ENCODE data around the gene SEL1L3. TPM values are rescaled to one million over a fixed set of nuclear protein-coding genes. Genes with fewer than 3 reads are reported as not detected.
A peak's percentile ranks its signal among the peaks of the same experiment; 100 is the strongest.

Gene SEL1L3
- total RNA-seq, 1 donor from 2014 or later: 24.9 TPM

DNA sequence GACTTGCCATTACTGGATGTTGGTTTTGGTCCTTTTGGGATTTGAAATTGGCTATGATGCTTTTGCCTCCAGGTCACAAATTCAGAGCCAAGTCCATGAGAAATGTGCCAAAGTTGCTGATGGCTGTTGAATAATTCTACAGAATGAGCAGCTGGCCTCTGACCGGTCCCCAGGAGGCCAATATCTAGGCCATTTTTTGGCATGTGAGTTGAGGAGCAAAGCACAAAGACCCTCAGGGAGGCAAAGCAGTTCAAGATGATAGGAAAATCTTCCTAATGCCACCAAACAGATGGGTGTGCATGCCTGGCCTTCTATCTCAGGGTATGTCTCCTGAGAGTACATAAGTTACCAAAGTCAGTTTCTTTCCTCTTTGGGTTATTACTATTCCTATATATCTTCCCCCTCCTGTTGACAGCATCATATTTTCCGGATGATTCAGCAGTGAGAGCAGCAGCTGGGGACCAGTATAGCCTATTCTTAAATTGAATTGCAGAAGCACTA is 44.4 kb downstream of the SEL1L3 start:
- no peak overlapping the region for H3K4me3 ChIP-seq (ENCODE audit: insufficient read depth, low read depth, low read length)
- no peak overlapping the region for H3K4me2 ChIP-seq (ENCODE audit: low read length)
- H2AFZ ChIP-seq (ENCODE audit: low read depth, low read length): no peak overlapping the region
- FAIRE-seq (peak; percentile 65), DNase-seq (ENCODE audit: low read depth) (peak; percentile 28)
- peaks cover 44% of the 10 kb centered on the region for H3K4me1 ChIP-seq (ENCODE audit: insufficient read depth, low read length)
- Mint-ChIP-seq H3K4me1 (ENCODE audit: low read depth, unreplicated experiment) (peaks cover 40% of the 10 kb centered on the region), H3K27me3 (ENCODE audit: low read depth, unreplicated experiment) (no peaks in the 10 kb centered on the region), H3K27ac (ENCODE audit: unreplicated experiment) (no peak overlapping the region), H3K9me3 (ENCODE audit: unreplicated experiment) (no peaks in the 10 kb centered on the region), H3K4me3 (ENCODE audit: unreplicated experiment) (no peak overlapping the region), H3K36me3 (ENCODE audit: low read depth, unreplicated experiment) (peaks cover 13% of the 10 kb centered on the region)
- H3K36me3 ChIP-seq (ENCODE audit: insufficient read depth, low read length): no peaks in the 10 kb centered on the region
- H3K9ac ChIP-seq (ENCODE audit: low read length): no peak overlapping the region
- no peaks in the 10 kb centered on the region for H3K9me3 ChIP-seq (ENCODE audit: insufficient read depth, low read depth, low read length)
- no peaks in the 10 kb centered on the region for H3K27me3 ChIP-seq (ENCODE audit: insufficient read depth, low read length)
- H3K27ac ChIP-seq (ENCODE audit: low read depth, low read length): peak overlapping the region; percentile 88
- TF ChIP-seq EZH2 (IDR thresholded peaks at IDR 0.05; ENCODE audit: insufficient read depth, low read length) (no peak), CTCF (IDR thresholded peaks at IDR 0.05; ENCODE audit: insufficient read depth, low read depth, low read length) (no peak)
- H3K79me2 ChIP-seq (ENCODE audit: insufficient read depth, low read length): no peaks in the 10 kb centered on the region
- no peaks in the 10 kb centered on the region for H4K20me1 ChIP-seq (ENCODE audit: insufficient read depth, low read length)

- Histone ChIP-seq H3K27ac (ENCODE audit: low read depth, low read length) (peak overlapping the region; percentile 88), H3K4me1 (ENCODE audit: insufficient read depth, low read length) (peaks cover 51% of the 10 kb centered on the region), H3K9ac (ENCODE audit: low read length) (peak overlapping the region; percentile 61), H3K4me3 (ENCODE audit: insufficient read depth, low read depth, low read length) (no peak overlapping the region), H3K27me3 (ENCODE audit: insufficient read depth, low read length) (no peaks in the 10 kb centered on the region), H4K20me1 (ENCODE audit: insufficient read depth, low read length) (no peaks in the 10 kb centered on the region), H3K79me2 (ENCODE audit: insufficient read depth, low read length) (no peaks in the 10 kb centered on the region), H2AFZ (ENCODE audit: low read depth, low read length) (peak overlapping the region; percentile 21), H3K36me3 (ENCODE audit: insufficient read depth, low read length) (no peaks in the 10 kb centered on the region), H3K4me2 (ENCODE audit: low read length) (peak overlapping the region; percentile 76), H3K9me3 (ENCODE audit: insufficient read depth, low read depth, low read length) (no peaks in the 10 kb centered on the region)
- Mint-ChIP-seq H3K36me3 (ENCODE audit: low read depth, unreplicated experiment) (peaks cover 10% of the 10 kb centered on the region), H3K27me3 (ENCODE audit: low read depth, unreplicated experiment) (no peaks in the 10 kb centered on the region), H3K9me3 (ENCODE audit: unreplicated experiment) (no peaks in the 10 kb centered on the region), H3K4me1 (ENCODE audit: low read depth, unreplicated experiment) (peaks cover 48% of the 10 kb centered on the region), H3K27ac (ENCODE audit: unreplicated experiment) (peak overlapping the region; percentile 88), H3K4me3 (ENCODE audit: unreplicated experiment) (no peak overlapping the region)
- peak; percentile 90 for DNase-seq (ENCODE audit: low read depth)
- FAIRE-seq: peak; percentile 96
- TF ChIP-seq EZH2 (IDR thresholded peaks at IDR 0.05; ENCODE audit: insufficient read depth, low read length): no peak
These were observed 45.6 kb downstream of the SEL1L3 start for GRCh38 chr4:25817059-25817681.

DNA sequence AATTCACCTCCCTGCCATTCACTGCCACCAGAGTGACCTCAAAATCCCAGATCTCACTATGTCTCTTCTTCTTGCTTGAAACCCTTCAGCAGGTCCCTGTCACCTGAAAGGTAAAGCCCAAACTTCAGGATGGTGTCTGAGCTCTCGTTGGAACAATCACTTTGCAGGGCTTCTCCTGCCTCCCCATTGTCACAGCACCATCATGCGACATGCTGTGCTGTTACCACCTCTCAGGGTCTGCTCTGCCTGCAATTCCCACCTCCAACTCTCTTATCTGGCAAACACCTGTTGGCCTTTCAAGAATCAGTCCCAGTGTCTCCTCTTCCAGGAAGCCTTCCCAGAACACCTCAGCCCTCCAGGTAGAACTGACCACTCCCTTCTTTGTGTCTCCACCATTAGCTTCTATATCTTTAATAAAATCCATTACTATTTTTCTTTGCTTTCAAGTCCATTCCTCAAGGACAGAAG is 46.2 kb downstream of the SEL1L3 start:
- no peaks in the 10 kb centered on the region for H3K27me3 ChIP-seq (ENCODE audit: insufficient read depth, low read length)
- Mint-ChIP-seq H3K27me3 (ENCODE audit: low read depth, unreplicated experiment) (no peaks in the 10 kb centered on the region), H3K4me1 (ENCODE audit: low read depth, unreplicated experiment) (peaks cover 53% of the 10 kb centered on the region), H3K27ac (ENCODE audit: unreplicated experiment) (peak overlapping the region; percentile 23), H3K4me3 (ENCODE audit: unreplicated experiment) (no peak overlapping the region), H3K36me3 (ENCODE audit: low read depth, unreplicated experiment) (peaks cover 11% of the 10 kb centered on the region), H3K9me3 (ENCODE audit: unreplicated experiment) (no peaks in the 10 kb centered on the region)
- H3K4me2 ChIP-seq (ENCODE audit: low read length): peak overlapping the region; percentile 76
- H3K4me3 ChIP-seq (ENCODE audit: insufficient read depth, low read depth, low read length): peak overlapping the region; percentile 13
- H3K4me1 ChIP-seq (ENCODE audit: insufficient read depth, low read length): peaks cover 56% of the 10 kb centered on the region
- H3K27ac ChIP-seq (ENCODE audit: low read depth, low read length): peak overlapping the region; percentile 88
- no peak for FAIRE-seq
- H3K79me2 ChIP-seq (ENCODE audit: insufficient read depth, low read length): no peaks in the 10 kb centered on the region
- no peaks in the 10 kb centered on the region for H3K9me3 ChIP-seq (ENCODE audit: insufficient read depth, low read depth, low read length)
- no peak for TF ChIP-seq EZH2 (IDR thresholded peaks at IDR 0.05; ENCODE audit: insufficient read depth, low read length)
- no peak for TF ChIP-seq CTCF (IDR thresholded peaks at IDR 0.05; ENCODE audit: insufficient read depth, low read depth, low read length)
- DNase-seq (ENCODE audit: low read depth): no peak
- H4K20me1 ChIP-seq (ENCODE audit: insufficient read depth, low read length): no peaks in the 10 kb centered on the region
- peak overlapping the region; percentile 25 for H3K9ac ChIP-seq (ENCODE audit: low read length)
- no peaks in the 10 kb centered on the region for H3K36me3 ChIP-seq (ENCODE audit: insufficient read depth, low read length)
- H2AFZ ChIP-seq (ENCODE audit: low read depth, low read length): no peak overlapping the region

Measured in astrocyte (in vitro differentiated cells and primary cell).